ENCODE measurements around the gene TAF15.

GRCh38 chr17:35766489-35766877, 42.8 kb upstream of the TAF15 start:
- no peak for TF ChIP-seq CTCF (conservative IDR thresholded peaks at IDR 0.05 in 1 of 2, IDR thresholded peaks at IDR 0.05 in 1 of 2; ENCODE audit: low read depth in 1 of 2, low read length in 2 of 2)
- TF ChIP-seq EZH2 (IDR thresholded peaks at IDR 0.05; ENCODE audit: low read length, missing control alignments): no peak
